HepG2 (cell line): Measurements from ENCODE around the gene PEX14. TPM values are rescaled to one million over a fixed set of nuclear protein-coding genes. Genes with fewer than 3 reads are reported as not detected.

Source experiments
- BCL6 ChIP-seq: IDR thresholded peaks from 2 replicates; pipeline ENCODE4 v1.6.1; 2016; ENCODE audit warnings: missing genetic modification reagents, missing compliant biosample characterization
- CBX1 ChIP-seq: IDR thresholded peaks from one replicate; pipeline ENCODE4 v1.6.1; 2016; ENCODE audit warnings: antibody characterized with exemption, low read depth
- GFI1 ChIP-seq: sonication (generic); formaldehyde crosslinking; IDR thresholded peaks from 2 replicates; pipeline ENCODE4 v1.5.0; 2020; ENCODE audit warnings: missing genetic modification reagents, mild to moderate bottlenecking, borderline replicate concordance
- LCORL ChIP-seq, 2 experiments: fragments of 450-650 bp in 1 of 2; sonication (generic) in 1 of 2; formaldehyde crosslinking in 1 of 2; IDR thresholded peaks; 2 replicates each; pipeline versions ENCODE4 v1.5.0 to v1.6.1; 2017 to 2020; ENCODE audit warnings: antibody characterized with exemption in 1 of 2, missing genetic modification reagents in 1 of 2
- PITX1 ChIP-seq: sonication (generic); formaldehyde crosslinking; IDR thresholded peaks from 2 replicates; pipeline ENCODE4 v1.5.1; 2020; ENCODE audit warnings: mild to moderate bottlenecking, missing genetic modification reagents
- RBM22 ChIP-seq: fragments of 200-400 bp; formaldehyde crosslinking; optimal IDR thresholded peaks from 2 replicates; pipeline ENCODE3; 2017; ENCODE audit warnings: mild to moderate bottlenecking, low read length, moderate library complexity
- RELA ChIP-seq: sonication (generic); formaldehyde crosslinking; IDR thresholded peaks from 2 replicates; pipeline ENCODE4 v1.4.0; 2020; ENCODE audit warnings: missing genetic modification reagents
- RFXAP ChIP-seq: sonication (generic); formaldehyde crosslinking; IDR thresholded peaks from 2 replicates; pipeline ENCODE4 v1.4.0; 2020; ENCODE audit warnings: missing genetic modification reagents, borderline replicate concordance
- TBX2 ChIP-seq: sonication (generic); formaldehyde crosslinking; IDR thresholded peaks from 2 replicates; pipeline ENCODE4 v1.5.0; 2020; ENCODE audit warnings: missing genetic modification reagents, mild to moderate bottlenecking, borderline replicate concordance
- ZNF629 ChIP-seq: sonication (generic); formaldehyde crosslinking; conservative IDR thresholded peaks from 2 replicates; pipeline ENCODE4 v1.5.0; 2020; ENCODE audit warnings: missing genetic modification reagents
- polyA plus RNA-seq, 8 experiments: library from polyadenylated mRNA; depleted of rRNA in 3 of 8; stranded (reverse) in 7 of 8; unstranded in 1 of 8; fragments of >200 nt; fragmentation: Illumina TruSeq in 4 of 8; extraction: Trizol in 4 of 8; gene quantifications; 2 replicates each; pipeline versions ENCODE4 v1.2.1 to v1.2.3, GENCODE V29; 2011 to 2016; ENCODE audit warnings: low read depth in 4 of 8, missing spikeins in 1 of 8, mixed read lengths in 1 of 8; ENCODE audit not compliant: insufficient read depth in 1 of 8
- total RNA-seq, 5 experiments: library from RNA; depleted of rRNA; stranded (reverse); fragments of >200 nt; fragmentation: Illumina TruSeq; extraction: Trizol; gene quantifications; 2 replicates each; pipeline ENCODE4 v1.2.3, GENCODE V29; 2016; ENCODE audit warnings: low read depth in 1 of 5
- TF ChIP-seq, protein P1 (sequence below): sonication (generic); formaldehyde crosslinking; IDR thresholded peaks from 2 replicates; pipeline ENCODE4 v1.4.0; 2020; ENCODE audit warnings: missing genetic modification reagents

The PEX14 gene
- total and polyA plus RNA-seq, 2 of the 13 experiments (the other 11 are each of a cell fraction or from before 2014, with no cell fraction given): 6.5 to 9.9 TPM

- TF ChIP-seq GFI1 (0 out of 2 replicates have a peak, but pooled peaks have one; percentile 29), TBX2 (CRISPR knock-in tag) (no peak), RELA (no peak), LCORL (IDR thresholded peaks at IDR 0.05) (no peak), LCORL (CRISPR knock-in tag; IDR thresholded peaks at IDR 0.05) (0 out of 2 replicates have a peak, but pooled peaks have one; percentile 19), RBM22 (no peak), CBX1 (no peak), BCL6 (0 out of 2 replicates have a peak, but pooled peaks have one; percentile 36), RFXAP (no peak), PITX1 (CRISPR knock-in tag) (no peak), ZNF629 (no peak)
- TF ChIP-seq, protein P1, sequence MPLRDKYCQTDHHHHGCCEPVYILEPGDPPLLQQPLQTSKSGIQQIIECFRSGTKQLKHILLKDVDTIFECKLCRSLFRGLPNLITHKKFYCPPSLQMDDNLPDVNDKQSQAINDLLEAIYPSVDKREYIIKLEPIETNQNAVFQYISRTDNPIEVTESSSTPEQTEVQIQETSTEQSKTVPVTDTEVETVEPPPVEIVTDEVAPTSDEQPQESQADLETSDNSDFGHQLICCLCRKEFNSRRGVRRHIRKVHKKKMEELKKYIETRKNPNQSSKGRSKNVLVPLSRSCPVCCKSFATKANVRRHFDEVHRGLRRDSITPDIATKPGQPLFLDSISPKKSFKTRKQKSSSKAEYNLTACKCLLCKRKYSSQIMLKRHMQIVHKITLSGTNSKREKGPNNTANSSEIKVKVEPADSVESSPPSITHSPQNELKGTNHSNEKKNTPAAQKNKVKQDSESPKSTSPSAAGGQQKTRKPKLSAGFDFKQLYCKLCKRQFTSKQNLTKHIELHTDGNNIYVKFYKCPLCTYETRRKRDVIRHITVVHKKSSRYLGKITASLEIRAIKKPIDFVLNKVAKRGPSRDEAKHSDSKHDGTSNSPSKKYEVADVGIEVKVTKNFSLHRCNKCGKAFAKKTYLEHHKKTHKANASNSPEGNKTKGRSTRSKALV (CRISPR knock-in tag): no peak
- TF ChIP-seq, all 625 proteins: peak for 18
Observed at GRCh38 chr1:10515976-10516750, 41.4 kb downstream of the PEX14 start (continued).
